ENCODE data around the gene PLCB1. TPM values are rescaled to one million over a fixed set of nuclear protein-coding genes. Genes with fewer than 3 reads are reported as not detected.

Gene PLCB1
- polyA plus RNA-seq, 1 donor (not counting 4 experiments of a cell fraction or from before 2014, with no cell fraction given), result 0.37 TPM

DNA sequence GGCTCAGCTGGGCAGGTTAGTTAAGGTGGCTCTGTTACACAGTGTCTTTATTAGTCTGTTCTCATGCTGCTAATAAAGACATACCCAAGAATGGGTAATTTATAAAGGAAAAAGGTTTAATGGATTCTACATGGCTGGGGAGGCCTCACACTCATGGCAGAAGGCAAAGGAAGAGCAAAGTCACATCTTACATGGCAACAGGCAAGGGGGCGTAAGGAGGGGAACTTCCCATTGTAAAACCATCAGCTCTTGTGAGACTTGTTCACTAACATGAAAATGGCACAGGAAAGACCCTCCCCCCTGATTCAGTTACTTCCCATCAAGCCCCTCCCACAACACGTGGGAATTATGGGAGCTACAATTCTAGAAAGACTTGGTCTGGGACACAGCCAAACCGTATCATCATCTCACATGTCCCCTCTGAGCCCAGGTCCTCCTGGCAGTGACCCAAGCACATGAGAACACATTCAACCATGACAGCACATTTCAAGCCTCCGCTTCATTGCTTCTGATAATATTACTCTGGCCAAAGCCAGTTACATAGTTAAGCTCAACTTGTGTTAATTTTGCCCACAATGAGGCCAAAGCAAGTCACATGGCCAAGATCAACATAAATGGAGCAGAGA is 383.9 kb downstream of the PLCB1 start:
- dilution Hi-C loops (cut with MboI; ENCODE audit: extremely low pct_ligation_motif_present, low sequenced_read_pairs), result no loop called here
- Histone ChIP-seq H4K20me1 (ENCODE audit: control insufficient read depth, extremely low read depth, insufficient read depth, low read length) (no peaks in the 10 kb centered on the region), H3K79me2 (ENCODE audit: control insufficient read depth, insufficient read depth, low read length) (no peaks in the 10 kb centered on the region), H3K9me3 (ENCODE audit: control insufficient read depth, low read depth, low read length) (no peaks in the 10 kb centered on the region), H3K4me2 (ENCODE audit: control insufficient read depth, extremely low read depth, insufficient read depth, low read depth, low read length) (no peak overlapping the region), H3K4me1 (ENCODE audit: control insufficient read depth, extremely low read depth, insufficient read depth, low read length) (no peaks in the 10 kb centered on the region), H3K27ac (ENCODE audit: control insufficient read depth, insufficient read depth, low read length) (no peak overlapping the region), H3K9ac (ENCODE audit: control insufficient read depth, extremely low read depth, insufficient read depth, low read length) (no peak overlapping the region), H3K9me1 (ENCODE audit: control insufficient read depth, extremely low read depth, insufficient read depth, low read length) (no peaks in the 10 kb centered on the region), H3K27me3 (ENCODE audit: control insufficient read depth, extremely low read depth, insufficient read depth, low read length) (no peaks in the 10 kb centered on the region), H2AFZ (ENCODE audit: control insufficient read depth, low read length) (no peak overlapping the region), H3K4me3 (ENCODE audit: control insufficient read depth in 2 of 3, extremely low read depth in 1 of 3, insufficient read depth in 2 of 3, low read depth in 1 of 3, low read length in 3 of 3) (no peak overlapping the region), H3K36me3 (ENCODE audit: control insufficient read depth in 2 of 2, extremely low read depth in 1 of 2, insufficient read depth in 2 of 2, low read length in 2 of 2) (no peaks in the 10 kb centered on the region)
- TF ChIP-seq, protein P1, sequence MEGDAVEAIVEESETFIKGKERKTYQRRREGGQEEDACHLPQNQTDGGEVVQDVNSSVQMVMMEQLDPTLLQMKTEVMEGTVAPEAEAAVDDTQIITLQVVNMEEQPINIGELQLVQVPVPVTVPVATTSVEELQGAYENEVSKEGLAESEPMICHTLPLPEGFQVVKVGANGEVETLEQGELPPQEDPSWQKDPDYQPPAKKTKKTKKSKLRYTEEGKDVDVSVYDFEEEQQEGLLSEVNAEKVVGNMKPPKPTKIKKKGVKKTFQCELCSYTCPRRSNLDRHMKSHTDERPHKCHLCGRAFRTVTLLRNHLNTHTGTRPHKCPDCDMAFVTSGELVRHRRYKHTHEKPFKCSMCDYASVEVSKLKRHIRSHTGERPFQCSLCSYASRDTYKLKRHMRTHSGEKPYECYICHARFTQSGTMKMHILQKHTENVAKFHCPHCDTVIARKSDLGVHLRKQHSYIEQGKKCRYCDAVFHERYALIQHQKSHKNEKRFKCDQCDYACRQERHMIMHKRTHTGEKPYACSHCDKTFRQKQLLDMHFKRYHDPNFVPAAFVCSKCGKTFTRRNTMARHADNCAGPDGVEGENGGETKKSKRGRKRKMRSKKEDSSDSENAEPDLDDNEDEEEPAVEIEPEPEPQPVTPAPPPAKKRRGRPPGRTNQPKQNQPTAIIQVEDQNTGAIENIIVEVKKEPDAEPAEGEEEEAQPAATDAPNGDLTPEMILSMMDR (optimal IDR thresholded peaks at IDR 0.05 in 1 of 3, IDR thresholded peaks at IDR 0.05 in 1 of 3, conservative IDR thresholded peaks at IDR 0.05 in 1 of 3; ENCODE audit: extremely low read depth in 1 of 3, insufficient read depth in 2 of 3, low read length in 3 of 3), result no peak
- no peak for TF ChIP-seq EZH2 (IDR thresholded peaks at IDR 0.05; ENCODE audit: low read length)
- FAIRE-seq (no peak), DNase-seq (ENCODE audit: low read depth, low spot score) (no peak)

DNA sequence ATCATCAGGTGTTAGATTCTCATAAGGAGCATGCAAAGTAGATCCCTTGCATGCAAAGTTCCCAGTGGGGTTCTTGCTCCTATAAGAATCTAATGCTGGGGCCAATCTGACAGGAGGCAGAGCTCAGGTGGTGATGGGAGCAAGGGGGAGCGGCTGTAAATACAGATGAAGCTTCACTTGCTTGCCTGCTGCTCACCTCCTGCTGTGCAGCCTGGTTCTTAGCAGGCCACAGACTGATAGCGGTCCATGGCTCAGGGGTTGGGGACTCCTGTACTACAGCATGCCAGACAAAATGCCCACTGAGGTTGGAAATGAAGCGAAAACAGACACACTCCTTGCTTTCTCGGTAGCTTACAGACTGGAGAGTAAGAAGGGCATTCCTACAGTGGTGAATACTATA is 386.8 kb downstream of the PLCB1 start:
- Histone ChIP-seq H3K4me3 (ENCODE audit: control insufficient read depth in 2 of 3, extremely low read depth in 1 of 3, insufficient read depth in 2 of 3, low read depth in 1 of 3, low read length in 3 of 3) (no peak overlapping the region), H3K9me3 (ENCODE audit: control insufficient read depth, low read depth, low read length) (no peaks in the 10 kb centered on the region), H4K20me1 (ENCODE audit: control insufficient read depth, extremely low read depth, insufficient read depth, low read length) (no peaks in the 10 kb centered on the region), H3K36me3 (ENCODE audit: control insufficient read depth in 2 of 2, extremely low read depth in 1 of 2, insufficient read depth in 2 of 2, low read length in 2 of 2) (no peaks in the 10 kb centered on the region), H3K9me1 (ENCODE audit: control insufficient read depth, extremely low read depth, insufficient read depth, low read length) (no peaks in the 10 kb centered on the region), H3K79me2 (ENCODE audit: control insufficient read depth, insufficient read depth, low read length) (no peaks in the 10 kb centered on the region), H3K4me1 (ENCODE audit: control insufficient read depth, extremely low read depth, insufficient read depth, low read length) (no peaks in the 10 kb centered on the region), H3K9ac (ENCODE audit: control insufficient read depth, extremely low read depth, insufficient read depth, low read length) (no peak overlapping the region), H3K27ac (ENCODE audit: control insufficient read depth, insufficient read depth, low read length) (no peak overlapping the region), H3K27me3 (ENCODE audit: control insufficient read depth, extremely low read depth, insufficient read depth, low read length) (no peaks in the 10 kb centered on the region), H2AFZ (ENCODE audit: control insufficient read depth, low read length) (no peak overlapping the region), H3K4me2 (ENCODE audit: control insufficient read depth, extremely low read depth, insufficient read depth, low read depth, low read length) (no peak overlapping the region)
- TF ChIP-seq, protein P1 (optimal IDR thresholded peaks at IDR 0.05 in 1 of 3, IDR thresholded peaks at IDR 0.05 in 1 of 3, conservative IDR thresholded peaks at IDR 0.05 in 1 of 3; ENCODE audit: extremely low read depth in 1 of 3, insufficient read depth in 2 of 3, low read length in 3 of 3), result no peak
- TF ChIP-seq EZH2 (IDR thresholded peaks at IDR 0.05; ENCODE audit: low read length), result no peak
- dilution Hi-C loops (cut with MboI; ENCODE audit: extremely low pct_ligation_motif_present, low sequenced_read_pairs), result no loop called here
- no peak for DNase-seq (ENCODE audit: low read depth, low spot score)
- FAIRE-seq, result no peak

Data from keratinocyte (primary cell).